ENCODE results near the gene CREB5. TPM values are rescaled to one million over a fixed set of nuclear protein-coding genes. Genes with fewer than 3 reads are reported as not detected.

The CREB5 gene
- total and polyA plus RNA-seq, 11 donors: 7.6 to 38.7 (median 15.2) TPM

DNA sequence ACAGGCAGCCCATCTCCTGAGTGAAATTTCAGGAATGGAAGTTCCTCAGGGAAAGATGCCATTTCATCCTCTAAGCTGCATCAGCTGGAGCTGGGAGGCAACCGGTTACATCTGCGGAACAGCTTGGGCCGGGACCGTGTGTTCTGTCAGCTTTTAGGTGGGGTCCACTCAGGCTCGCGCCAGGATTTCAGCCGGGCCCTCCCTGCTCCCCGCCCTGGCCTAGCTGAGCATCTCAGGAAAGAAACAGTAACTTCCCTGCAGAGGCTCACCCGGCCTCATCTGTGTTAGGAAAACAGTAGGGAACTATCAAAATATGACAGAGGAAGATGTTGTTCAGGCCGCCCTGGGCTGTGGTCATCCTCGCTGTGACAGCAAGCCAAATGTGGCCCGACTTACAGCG lies 435.4 kb downstream of the CREB5 start:
- intact Hi-C loops (cut with DNase I): loop anchor here in 2 of 10 donors (10.0 kb wide), 2 partner anchors 213 to 323 kb away; no protein-coding TSS in a partner anchor
- DNase-seq: peak; percentile 25 to 77 (median 56)
- peak overlapping the region in 3 of 12 donors; percentile 4 to 47 (median 15) for H3K27ac ChIP-seq

DNA sequence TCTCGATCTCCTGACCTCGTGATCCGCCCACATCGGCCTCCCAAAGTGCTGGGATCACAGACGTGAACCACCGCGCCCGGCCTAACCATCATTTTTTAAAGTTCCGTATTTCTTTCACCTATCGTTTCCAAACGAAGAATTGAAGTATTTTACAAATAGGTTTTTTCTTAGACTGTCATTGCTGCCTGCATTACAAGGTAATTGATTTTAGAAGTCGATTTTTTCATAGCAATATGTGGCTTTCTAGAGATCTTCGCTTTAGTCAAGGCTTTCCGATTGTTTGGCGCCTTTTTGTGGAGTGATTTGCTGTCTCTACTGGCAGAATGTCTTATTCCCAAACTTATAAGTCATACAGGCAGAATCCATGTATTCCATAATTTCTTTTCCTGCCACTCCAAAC lies 436.6 kb downstream of the CREB5 start:
- 96 to 97% (median 96%) methylated on average over 15 of the region's 15 CpGs for WGBS, 4 donors
- TF ChIP-seq POLR2A (IDR thresholded peaks at IDR 0.05): no peak
- TF ChIP-seq, protein P1, sequence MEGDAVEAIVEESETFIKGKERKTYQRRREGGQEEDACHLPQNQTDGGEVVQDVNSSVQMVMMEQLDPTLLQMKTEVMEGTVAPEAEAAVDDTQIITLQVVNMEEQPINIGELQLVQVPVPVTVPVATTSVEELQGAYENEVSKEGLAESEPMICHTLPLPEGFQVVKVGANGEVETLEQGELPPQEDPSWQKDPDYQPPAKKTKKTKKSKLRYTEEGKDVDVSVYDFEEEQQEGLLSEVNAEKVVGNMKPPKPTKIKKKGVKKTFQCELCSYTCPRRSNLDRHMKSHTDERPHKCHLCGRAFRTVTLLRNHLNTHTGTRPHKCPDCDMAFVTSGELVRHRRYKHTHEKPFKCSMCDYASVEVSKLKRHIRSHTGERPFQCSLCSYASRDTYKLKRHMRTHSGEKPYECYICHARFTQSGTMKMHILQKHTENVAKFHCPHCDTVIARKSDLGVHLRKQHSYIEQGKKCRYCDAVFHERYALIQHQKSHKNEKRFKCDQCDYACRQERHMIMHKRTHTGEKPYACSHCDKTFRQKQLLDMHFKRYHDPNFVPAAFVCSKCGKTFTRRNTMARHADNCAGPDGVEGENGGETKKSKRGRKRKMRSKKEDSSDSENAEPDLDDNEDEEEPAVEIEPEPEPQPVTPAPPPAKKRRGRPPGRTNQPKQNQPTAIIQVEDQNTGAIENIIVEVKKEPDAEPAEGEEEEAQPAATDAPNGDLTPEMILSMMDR (IDR thresholded peaks at IDR 0.05): no peak
- no peak for ATAC-seq
- no peak overlapping the region for H3K4me3 ChIP-seq
- no peaks in the 10 kb centered on the region for H3K9me3 ChIP-seq
- H3K4me1 ChIP-seq: peaks cover 0 to 10% (median 4%) of the 10 kb centered on the region in 12 donors
- no peaks in the 10 kb centered on the region for H3K36me3 ChIP-seq
- no peak for DNase-seq
- H3K27ac ChIP-seq: no peak overlapping the region
- intact Hi-C loops (cut with DNase I): loop anchor here in 2 of 10 donors (10.0 kb wide), 2 partner anchors 214 to 324 kb away; no protein-coding TSS in a partner anchor
- H3K27me3 ChIP-seq: peaks cover 0 to 21% (median 0%) of the 10 kb centered on the region in 9 donors

More for the DNA sequence above, 435.4 kb downstream of the CREB5 start:
- Histone ChIP-seq H3K27me3 (peaks cover 0 to 9% (median 0%) of the 10 kb centered on the region in 9 donors), H3K36me3 (no peaks in the 10 kb centered on the region), H3K4me1 (peaks cover 0 to 7% (median 0%) of the 10 kb centered on the region in 12 donors), H3K4me3 (no peak overlapping the region), H3K9me3 (no peaks in the 10 kb centered on the region)
- ATAC-seq: peak; percentile 87 to 93 (median 90)
- 60 to 74% (median 69%) methylated on average over 13 of the region's 13 CpGs for WGBS, 4 donors
- TF ChIP-seq, protein P1 (IDR thresholded peaks at IDR 0.05): no peak
- no peak for TF ChIP-seq POLR2A (IDR thresholded peaks at IDR 0.05)

DNA sequence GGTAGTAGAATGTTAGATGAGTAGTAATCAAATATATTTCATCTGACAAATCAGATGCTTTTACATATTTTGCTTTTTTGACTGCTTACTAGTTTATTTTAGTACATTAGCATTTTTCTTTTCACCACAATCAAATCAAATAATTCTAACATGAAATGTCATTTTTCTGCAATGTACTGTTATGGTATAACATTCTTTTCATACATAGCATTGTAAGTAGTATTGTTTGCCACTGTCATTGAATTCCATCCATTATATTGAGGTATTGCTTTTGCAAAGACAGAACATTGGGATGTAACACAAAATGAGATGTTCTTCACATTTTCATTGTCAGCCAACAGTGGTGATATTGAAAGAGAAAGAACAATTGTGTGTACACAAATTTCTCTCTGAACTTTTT lies 438.4 kb downstream of the CREB5 start:
- no peak for TF ChIP-seq POLR2A (IDR thresholded peaks at IDR 0.05)
- TF ChIP-seq, protein P1 (IDR thresholded peaks at IDR 0.05): no peak
- DNase-seq (no peak), ATAC-seq (no peak)
- H3K27ac ChIP-seq: no peak overlapping the region
- no peaks in the 10 kb centered on the region for H3K36me3 ChIP-seq
- H3K4me1 ChIP-seq: peaks cover 0 to 17% (median 6%) of the 10 kb centered on the region in 12 donors
- H3K9me3 ChIP-seq: no peaks in the 10 kb centered on the region
- H3K4me3 ChIP-seq: no peak overlapping the region
- peaks cover 0 to 23% (median 0%) of the 10 kb centered on the region in 9 donors for H3K27me3 ChIP-seq
- intact Hi-C loops (cut with DNase I): loop anchor here in 9 of 10 donors (5.0 to 10.0 kb wide), 13 partner anchors 163 to 556 kb away; no protein-coding TSS in a partner anchor

DNA sequence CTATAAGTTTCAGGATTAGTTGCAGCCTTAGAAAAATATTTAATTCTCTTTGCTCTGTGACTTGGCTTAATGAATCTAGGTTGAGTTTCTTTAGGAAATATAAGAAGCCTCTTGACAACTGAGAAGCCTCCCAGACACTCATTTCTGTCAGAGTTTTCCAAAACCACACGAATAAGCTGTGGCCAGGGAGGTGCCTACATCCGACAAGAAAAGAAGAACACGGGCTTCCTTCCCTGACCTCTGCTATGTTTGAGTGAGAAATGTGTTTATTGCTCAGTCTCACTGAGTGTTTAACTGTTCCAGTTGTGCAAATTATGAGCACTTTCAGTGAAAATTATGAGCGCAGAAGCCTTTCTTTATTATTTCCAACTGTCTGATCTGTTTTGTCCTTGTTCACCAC lies 440.8 kb downstream of the CREB5 start:
- H3K36me3 ChIP-seq: no peaks in the 10 kb centered on the region
- no peak overlapping the region for H3K27ac ChIP-seq
- DNase-seq (no peak), ATAC-seq (no peak)
- intact Hi-C loops (cut with DNase I): loop anchor here in 9 of 10 donors (2.0 to 10.0 kb wide), 14 partner anchors 166 to 558 kb away; no protein-coding TSS in a partner anchor
- WGBS, 4 donors: 52 to 67% (median 63%) methylated on average over 4 of the region's 4 CpGs
- H3K27me3 ChIP-seq: peaks cover 0 to 23% (median 0%) of the 10 kb centered on the region in 9 donors
- TF ChIP-seq, protein P1 (IDR thresholded peaks at IDR 0.05): no peak
- TF ChIP-seq POLR2A (IDR thresholded peaks at IDR 0.05): no peak
- peaks cover 0 to 14% (median 6%) of the 10 kb centered on the region in 12 donors for H3K4me1 ChIP-seq
- peak overlapping the region in 2 of 12 donors; percentile 60 to 66 for H3K4me3 ChIP-seq
- no peaks in the 10 kb centered on the region for H3K9me3 ChIP-seq
